ENCODE measurements around the gene CGREF1. TPM values are rescaled to one million over a fixed set of nuclear protein-coding genes. Genes with fewer than 3 reads are reported as not detected.

CGREF1 gene
- total and polyA plus RNA-seq, 2 donors (not counting 3 experiments of a cell fraction or from before 2014, with no cell fraction given) = 2.9 to 5.8 TPM

- H3K9me3 ChIP-seq (replicated peaks; ENCODE audit: control insufficient read depth, insufficient read depth, low read length) = no peaks in the 10 kb centered on the region
- H3K9me1 ChIP-seq (replicated peaks; ENCODE audit: control insufficient read depth, extremely low read depth, insufficient read depth, low read length) = no peaks in the 10 kb centered on the region
- intact Hi-C loops (cut with micrococcal nuclease) (loop anchor here (1.0 kb wide), 4 partner anchors 10 to 38 kb away; partner anchors contain the start of gene AGBL5), dilution Hi-C loops (cut with MboI; ENCODE audit: extremely low pct_ligation_motif_present, low sequenced_read_pairs) (no loop called here)
- TF ChIP-seq POLR2AphosphoS5 (IDR thresholded peaks at IDR 0.05; ENCODE audit: insufficient read depth, low read depth, low read length) (peak; percentile 99), POLR2A (IDR thresholded peaks at IDR 0.05; ENCODE audit: low read depth, low read length) (peak; percentile 93), JUN (IDR thresholded peaks at IDR 0.05; ENCODE audit: borderline replicate concordance, insufficient read depth, insufficient read length, low read depth) (no peak), CTCF (IDR thresholded peaks at IDR 0.05; ENCODE audit: extremely low read depth in 1 of 2, insufficient read depth in 1 of 2, low read depth in 1 of 2, low read length in 2 of 2) (no peak), EZH2 (IDR thresholded peaks at IDR 0.05; ENCODE audit: borderline replicate concordance, low read depth, low read length, severe bottlenecking) (no peak), MYC (IDR thresholded peaks at IDR 0.05; ENCODE audit: low read depth, low read length) (no peak), GATA2 (IDR thresholded peaks at IDR 0.05; ENCODE audit: insufficient read depth, insufficient read length, low read depth, low read length) (no peak), MAX (IDR thresholded peaks at IDR 0.05; ENCODE audit: insufficient read depth, insufficient read length) (no peak), FOS (IDR thresholded peaks at IDR 0.05; ENCODE audit: borderline replicate concordance, insufficient read depth, low read length) (no peak)
- H3K4me3 ChIP-seq (replicated peaks in 1 of 3; ENCODE audit: insufficient read depth in 1 of 3, low read depth in 1 of 3, low read length in 3 of 3) = peak within 1 kb of the TSS; percentile 41 to 85 (median 68)
- no peaks in the 10 kb centered on the region for H4K20me1 ChIP-seq (replicated peaks; ENCODE audit: control insufficient read depth, extremely low read depth, insufficient read depth, low read length)
- POLR2A ChIA-PET = interaction anchor here (1.0 to 1.9 kb wide), 3 partner anchors 9 to 21 kb away, joined by 4 to 7 read pairs (median 6); partner anchors contain the start of gene AGBL5
- DNase-seq (ENCODE audit: low read depth, low spot score) (peak; percentile 92), FAIRE-seq (peak; percentile 83)
- peaks cover 17% of the 10 kb centered on the region for H3K4me1 ChIP-seq (ENCODE audit: control insufficient read depth, extremely low read depth, insufficient read depth, low read length)
- H3K9ac ChIP-seq (replicated peaks; ENCODE audit: extremely low read depth, insufficient read depth, low read length) = peak within 1 kb of the TSS; percentile 88
- peak within 1 kb of the TSS; percentile 76 for H3K27ac ChIP-seq (ENCODE audit: insufficient read depth, low read depth, low read length)
- peak within 1 kb of the TSS; percentile 72 for H3K4me2 ChIP-seq (ENCODE audit: insufficient read depth, low read length)
- peaks cover 11 to 20% of the 10 kb centered on the region in 2 experiments for H3K36me3 ChIP-seq (ENCODE audit: control insufficient read depth in 2 of 2, extremely low read depth in 1 of 2, insufficient read depth in 2 of 2, low read length in 2 of 2)
- CTCF ChIA-PET = interaction anchor here (0.8 to 2.8 kb wide), 8 partner anchors 9 to 226 kb away, joined by 3 to 27 read pairs (median 8); partner anchors contain the start of gene AGBL5
- peak within 1 kb of the TSS; percentile 53 for H2AFZ ChIP-seq (ENCODE audit: low read depth, low read length)
- H3K27me3 ChIP-seq (ENCODE audit: control insufficient read depth in 2 of 2, insufficient read depth in 2 of 2, low read length in 2 of 2) = no peaks in the 10 kb centered on the region
- peaks cover 34% of the 10 kb centered on the region for H3K79me2 ChIP-seq (ENCODE audit: control insufficient read depth, insufficient read depth, low read length)
- BruUV-seq (replicated peaks) = no TSS peak
Measured at GRCh38 chr2:27071277-27071989, 47.5 kb downstream of the CGREF1 start, which contains the start of gene OST4. OST4 (minus strand) TSS chr2:27071654.

Measured in endothelial cell of umbilical vein (primary cell).